ENCODE measurements around the gene CHST13.

CHST13 gene

DNA sequence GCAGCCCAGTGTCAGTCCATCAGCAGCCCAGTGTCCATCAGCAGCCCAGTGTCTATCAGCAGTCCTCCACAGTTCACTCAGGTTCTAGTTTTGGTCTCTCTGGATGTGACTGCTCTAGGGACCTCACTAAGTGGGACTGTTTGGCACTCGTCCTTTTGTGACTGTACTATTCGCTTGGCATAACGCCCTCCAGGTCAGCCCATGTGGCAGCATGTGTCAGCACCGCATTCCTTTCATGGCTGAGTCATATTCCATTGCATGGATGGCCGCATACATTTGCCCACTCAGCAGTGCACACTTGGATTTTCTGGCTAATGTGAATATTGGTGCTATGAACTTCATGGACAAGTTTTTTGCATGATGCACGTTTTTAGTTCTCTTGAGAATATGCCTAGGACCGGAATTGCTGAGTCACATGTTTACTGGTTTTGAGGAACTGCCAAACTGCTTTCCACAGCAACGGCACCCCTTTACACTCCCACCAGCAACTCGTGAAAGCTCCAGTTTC is 16.4 kb downstream of the CHST13 start:
- DNase-seq (ENCODE audit: low read depth in 3 of 3) = no peak

DNA sequence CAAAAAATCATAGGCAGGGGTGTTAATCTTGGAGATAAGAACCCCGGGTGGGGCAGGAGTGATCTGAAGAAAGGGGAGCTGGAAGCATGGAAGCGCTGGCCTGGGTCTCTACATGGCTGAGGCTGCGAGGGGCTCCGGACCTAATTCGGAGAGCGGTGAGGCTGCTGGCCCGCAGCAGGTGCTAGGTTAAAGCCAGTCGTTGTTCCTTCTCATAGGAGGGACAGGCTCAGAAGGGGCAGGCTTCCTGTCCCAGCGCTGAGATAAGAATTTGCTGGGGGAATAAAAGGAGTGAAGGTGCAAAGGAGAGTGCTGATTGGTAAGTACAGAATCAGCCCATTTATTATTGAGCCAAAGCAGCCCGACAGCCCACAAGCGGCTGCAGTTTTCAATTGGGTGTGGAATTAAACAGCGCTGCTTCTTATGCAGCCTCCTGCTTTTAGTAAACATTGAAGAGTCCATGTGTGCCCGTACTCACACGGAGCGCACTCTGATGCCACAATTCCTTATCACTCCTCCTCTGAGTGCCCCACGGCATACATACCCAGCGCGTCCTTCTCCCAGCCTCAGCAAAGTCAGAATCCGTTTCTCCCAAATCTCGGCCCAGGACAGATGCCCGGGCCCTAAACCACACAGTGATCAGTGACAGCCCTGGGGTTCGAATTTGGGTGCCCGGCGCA is 17.1 kb downstream of the CHST13 start:
- DNase-seq (ENCODE audit: low read depth in 3 of 3) = no peak

DNA sequence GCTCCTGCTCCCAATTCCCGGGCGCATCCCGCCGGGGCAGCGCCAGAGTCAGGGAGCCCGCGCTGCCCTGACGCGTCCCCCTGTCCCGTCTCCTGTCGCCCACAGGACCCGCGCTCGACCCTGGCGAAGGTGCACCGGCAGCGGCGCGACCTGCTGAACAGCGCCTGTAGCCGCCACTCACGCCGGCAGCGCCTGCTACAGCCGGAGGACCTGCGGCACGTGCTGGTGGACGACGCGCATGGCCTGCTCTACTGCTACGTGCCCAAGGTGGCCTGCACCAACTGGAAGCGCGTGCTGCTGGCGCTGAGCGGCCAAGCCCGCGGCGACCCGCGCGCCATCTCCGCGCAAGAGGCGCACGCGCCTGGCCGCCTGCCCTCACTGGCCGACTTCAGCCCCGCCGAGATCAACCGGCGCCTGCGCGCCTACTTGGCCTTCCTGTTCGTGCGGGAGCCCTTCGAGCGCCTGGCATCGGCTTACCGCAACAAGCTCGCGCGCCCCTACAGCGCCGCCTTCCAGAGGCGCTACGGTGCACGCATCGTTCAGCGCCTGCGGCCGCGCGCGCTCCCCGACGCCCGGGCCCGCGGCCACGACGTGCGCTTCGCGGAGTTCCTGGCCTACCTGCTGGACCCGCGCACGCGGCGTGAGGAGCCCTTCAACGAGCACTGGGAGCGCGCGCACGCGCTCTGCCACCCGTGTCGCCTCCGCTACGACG is 17.8 kb downstream of the CHST13 start:
- DNase-seq (ENCODE audit: low read depth in 3 of 3) = no peak

DNA sequence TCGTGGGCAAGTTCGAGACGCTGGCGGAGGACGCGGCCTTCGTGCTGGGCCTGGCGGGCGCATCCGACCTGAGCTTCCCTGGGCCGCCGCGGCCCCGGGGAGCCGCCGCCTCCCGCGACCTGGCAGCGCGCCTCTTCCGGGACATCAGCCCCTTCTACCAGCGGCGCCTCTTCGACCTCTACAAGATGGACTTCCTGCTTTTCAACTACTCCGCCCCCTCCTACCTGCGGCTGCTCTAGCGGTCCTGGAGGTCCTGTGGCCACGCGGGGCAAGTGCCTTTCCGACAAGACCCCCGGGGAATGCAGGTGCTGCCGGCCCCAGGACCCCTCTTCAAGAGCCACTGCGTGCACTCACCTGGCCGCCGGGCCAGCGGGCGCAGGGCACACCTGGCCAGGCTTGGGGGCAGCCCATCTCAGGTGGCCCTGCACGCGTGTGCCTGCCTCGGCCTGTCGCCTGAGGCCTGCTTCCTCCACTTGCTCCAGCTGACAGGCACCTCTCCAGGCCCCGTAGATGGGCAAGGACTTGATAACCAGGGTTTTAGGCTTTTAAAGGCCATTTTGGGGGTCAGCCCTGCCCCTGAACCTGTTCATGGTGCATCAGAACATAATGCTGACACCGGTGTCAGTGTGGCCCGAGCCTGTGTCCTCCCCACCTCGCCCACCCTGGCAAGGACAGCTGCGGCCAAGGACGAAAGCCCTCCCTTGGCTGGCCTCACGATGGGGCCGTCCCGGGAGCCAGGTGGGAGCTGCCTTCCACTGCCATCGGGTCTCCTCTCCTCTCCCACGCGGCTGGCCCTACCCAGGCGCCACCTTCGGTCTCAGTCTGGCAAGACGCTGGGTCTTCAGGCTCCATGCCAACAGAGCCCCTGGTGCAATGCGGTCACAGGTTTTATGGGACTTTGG is 18.6 kb downstream of the CHST13 start:
- no peak for DNase-seq (ENCODE audit: low read depth in 3 of 3)

DNA sequence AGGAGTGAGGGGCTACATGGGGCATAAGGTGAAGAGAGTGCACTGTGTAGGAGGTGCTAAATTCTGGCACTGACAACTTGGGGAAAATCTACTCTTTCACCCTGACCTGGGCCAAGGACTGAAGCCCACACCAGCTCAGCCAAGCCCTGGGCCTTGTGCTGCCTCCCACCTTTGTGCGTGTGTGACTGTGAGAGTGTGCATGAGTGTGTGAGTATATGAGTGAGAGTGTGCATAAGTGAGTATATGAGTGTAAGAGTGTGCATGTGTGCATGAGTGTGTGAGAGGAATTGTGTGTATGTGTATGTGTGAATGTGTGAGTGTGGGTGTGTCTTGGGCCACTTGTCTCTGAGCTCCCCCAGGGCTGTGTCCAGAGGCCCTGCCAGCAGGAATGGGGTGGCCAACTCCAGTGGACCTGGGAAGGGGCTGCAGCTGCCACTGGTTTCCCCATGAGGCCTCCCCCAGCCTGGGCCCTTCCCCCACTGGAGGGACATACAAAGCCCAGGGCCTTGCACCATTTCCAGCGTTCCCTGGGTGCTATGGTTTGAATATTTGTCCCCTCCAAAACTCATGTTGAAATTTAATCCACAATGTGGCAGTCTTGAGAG is 19.6 kb downstream of the CHST13 start:
- DNase-seq (ENCODE audit: low read depth in 3 of 3) = no peak

DNA sequence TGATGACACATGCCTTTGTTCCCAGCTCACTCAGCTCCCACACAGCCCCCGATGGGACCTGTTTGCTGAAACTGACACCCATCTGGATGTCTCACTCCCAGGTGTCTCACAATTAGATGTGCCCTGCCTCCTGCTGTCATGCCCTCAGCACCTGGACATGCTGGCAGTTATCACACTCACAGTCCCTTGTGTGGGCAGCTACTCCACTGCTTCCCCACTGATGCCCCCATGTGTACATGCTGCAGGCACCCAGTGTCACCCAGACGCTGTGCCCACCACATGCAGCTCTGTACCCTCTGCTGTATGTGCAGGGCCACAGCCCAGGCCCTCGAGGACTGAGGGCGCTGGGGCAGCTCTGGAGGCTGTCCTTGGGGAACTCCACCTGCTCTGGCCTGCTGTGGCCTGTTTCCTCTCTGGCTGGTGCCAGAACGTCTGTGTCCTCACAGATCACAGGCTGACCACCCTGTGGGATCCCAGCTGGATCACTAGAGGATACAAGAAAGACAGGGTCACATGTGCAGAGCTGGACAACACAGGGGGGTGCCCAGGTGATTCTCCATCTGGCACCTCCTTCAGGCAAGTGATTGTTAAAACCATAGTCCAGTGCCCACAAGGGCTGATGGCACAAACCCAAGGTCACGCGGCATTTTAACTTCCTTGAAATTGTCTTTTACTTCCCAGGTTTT is 20.8 kb downstream of the CHST13 start:
- DNase-seq (ENCODE audit: low read depth in 3 of 3) = no peak

DNA sequence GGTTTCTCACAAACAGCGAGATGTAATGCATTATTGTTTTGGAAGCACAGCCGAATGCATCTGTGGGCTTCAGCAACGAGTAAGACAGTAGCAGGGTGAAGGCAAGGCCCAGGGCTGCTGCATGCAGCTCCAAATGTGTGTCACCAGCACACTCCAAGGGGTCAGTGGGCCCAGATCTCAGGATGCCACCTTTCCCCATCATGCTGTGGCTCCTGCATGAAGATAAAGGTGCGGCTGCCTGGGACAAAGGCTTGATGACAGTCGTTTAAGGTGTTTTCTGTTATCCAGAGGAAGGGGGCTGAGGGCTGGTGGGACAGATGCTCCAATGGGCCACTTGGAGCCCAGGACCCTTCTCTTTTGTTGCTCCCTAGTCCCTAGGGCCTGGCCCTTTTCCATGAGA is 21.6 kb downstream of the CHST13 start:
- DNase-seq (ENCODE audit: low read depth in 3 of 3) = no peak

DNA sequence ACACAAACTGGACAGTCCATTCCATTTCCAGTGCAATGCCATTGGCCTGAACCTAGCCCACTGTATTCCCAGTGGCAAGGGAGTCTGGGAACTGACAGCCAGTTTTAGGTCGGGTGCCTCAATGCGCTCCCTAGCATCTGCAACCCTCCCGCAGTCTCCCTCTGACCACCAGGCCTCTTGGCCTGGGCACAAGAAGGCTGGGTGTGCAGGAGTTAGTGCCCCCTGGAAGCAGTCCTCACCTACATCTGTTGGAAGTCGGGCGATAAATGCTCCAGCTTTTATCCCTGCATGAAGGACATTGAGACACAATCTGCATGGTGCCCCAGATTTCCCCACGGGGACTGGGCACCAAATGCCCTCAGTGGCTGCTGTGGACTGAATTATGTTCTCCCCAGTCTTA is 22.1 kb downstream of the CHST13 start:
- no peak for DNase-seq (ENCODE audit: low read depth in 3 of 3)

DNA sequence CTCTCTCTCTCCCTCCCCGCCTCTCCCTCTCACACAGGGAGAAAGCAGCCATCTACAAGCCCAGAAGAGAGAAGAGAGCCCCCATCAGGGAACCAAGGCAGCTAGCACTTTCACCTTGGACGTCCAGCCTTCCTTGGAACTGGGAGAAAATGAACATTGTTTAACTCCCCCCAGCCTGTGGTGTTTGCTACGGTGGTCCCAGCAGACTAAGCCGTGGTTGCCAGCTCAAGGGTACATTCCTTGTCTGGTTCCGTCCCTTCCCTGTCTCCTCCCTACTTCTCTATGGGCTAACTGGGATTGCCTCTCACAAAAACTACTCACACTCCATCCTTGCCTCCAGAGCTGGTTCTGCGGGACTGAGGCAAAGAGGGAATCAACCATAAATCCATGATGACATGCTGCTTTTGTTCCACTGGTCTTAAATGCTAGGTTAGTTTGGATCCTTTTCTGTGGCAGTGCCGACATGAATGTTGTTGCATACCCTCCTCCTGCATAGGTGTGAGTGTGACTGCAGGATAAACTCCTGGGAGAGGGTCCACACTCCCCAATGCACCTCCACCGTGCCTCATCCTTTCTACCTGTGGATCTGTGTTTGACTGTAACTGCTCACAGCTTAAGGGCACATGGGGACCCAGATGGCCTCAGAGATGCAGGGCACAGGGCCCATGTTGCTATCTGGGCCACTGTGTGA is 22.7 kb downstream of the CHST13 start:
- DNase-seq (ENCODE audit: low read depth in 3 of 3) = no peak

DNA sequence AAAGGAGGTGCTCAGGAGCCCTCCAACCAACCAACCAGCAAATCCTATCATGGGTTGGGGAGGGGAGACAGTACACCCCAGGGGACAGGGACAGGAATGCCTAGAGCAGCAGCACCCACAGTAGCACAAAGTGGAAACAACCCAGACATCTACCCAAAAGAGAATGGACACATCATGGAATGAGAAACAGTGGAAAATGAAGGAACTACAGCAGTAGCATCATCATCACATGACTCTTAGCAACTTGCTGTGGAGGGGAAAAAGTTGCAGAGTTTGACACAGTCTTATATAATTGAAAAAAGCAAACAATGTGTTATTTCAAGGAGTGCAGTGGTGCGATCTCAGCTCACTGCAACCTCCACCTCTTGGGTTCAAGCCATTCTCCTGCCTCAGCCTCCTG is 23.8 kb downstream of the CHST13 start:
- no peak for DNase-seq (ENCODE audit: low read depth in 3 of 3)

DNA sequence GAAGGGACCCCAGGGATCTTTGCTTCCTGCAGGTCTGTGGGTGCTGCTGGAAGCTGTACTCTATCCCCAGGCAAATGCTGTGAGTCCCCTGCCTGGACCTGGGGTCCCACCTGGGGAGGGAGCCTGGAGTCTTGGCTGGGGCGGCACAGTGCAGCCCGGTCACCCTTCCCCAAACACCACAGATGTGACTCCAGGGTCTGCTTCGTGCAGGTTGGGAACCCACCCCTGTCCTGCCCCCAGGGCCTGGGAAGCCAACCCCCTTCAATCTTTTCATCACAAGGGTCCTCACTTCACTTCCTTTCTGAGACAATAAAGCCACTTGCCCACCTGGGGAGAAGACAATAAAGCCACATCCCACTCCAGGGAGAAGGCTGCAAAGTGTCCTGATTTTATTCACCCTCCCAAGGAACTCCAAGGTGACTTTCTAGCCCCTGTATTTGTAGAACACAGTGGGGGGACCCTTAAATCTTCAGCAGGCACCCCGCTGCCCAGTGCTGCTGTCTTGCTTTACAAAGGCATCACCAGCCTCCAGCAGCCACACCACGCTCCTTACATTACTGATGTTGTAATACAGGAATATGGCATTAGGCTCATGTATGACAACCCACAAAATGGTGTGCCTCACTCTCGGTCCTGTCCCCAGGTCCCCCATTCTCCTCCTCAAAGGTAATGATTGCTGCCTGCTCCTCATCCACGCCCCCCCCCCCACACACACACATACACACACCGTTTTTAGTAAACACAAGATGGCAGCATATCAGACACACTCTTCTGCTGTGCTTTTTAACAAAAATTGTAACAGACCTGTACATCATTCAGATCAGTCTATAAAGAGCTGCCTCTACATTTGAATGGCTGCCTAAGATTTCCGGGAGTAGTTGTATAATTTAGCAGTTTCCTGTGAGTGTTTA is 24.9 kb downstream of the CHST13 start:
- DNase-seq (ENCODE audit: low read depth in 3 of 3) = no peak

DNA sequence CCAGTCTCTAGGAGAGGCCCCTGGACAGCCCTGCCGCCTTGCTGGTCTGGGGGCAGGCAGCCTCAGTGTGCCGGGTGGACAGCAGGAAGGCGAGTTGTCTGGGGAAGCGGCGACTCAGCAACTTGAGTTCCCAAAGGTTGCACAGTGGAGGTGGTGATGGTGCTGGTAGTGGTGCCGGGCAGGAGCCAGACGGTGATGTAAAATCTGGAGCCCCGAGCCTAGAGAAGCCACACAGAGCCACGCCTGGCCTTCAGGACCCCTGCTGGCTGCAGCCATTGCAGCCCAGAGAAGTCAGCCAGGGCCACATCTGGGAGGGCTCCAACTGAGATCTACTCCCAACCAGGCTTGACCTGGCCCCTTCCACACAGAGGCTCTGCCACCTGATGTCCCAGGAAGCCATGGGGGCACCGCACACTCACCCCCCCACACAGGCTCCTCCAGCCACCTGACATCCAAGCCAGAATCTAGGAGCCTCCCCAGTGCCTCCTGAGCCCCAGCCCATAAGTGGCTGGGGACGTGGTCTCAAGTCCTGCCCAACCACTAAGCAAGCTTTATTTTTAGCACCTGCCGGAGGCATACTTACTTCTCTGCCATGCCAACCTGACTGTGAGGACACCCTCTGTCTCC is 26.0 kb downstream of the CHST13 start:
- DNase-seq (ENCODE audit: low read depth in 3 of 3) = no peak

DNA sequence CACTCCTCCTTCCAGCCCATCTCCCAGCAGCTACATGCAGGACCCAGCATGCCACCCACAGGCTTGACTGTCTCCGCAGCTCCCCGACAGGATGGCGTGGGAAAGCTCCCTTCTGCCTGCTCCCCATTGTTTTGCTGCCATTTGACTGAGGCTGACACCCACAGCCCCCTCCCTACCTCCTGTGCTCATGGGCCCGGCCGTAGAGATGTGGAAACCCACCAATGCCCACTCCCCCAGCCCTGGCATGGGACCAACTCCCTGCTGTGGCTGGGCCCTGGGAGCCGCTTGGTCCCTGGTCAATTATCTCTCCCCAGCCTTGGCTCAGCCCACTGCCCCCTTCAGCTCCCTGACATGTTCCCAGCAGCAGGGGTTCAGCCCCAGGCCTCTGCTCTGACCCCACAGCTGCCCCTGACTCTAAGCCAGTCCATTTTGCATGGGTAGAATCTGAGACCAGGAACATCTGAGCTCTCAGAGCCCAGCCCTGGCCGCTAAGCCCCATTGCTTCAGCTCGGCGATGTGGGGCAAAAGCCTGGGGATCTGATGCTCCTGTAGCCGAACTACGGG is 26.6 kb downstream of the CHST13 start:
- no peak for DNase-seq (ENCODE audit: low read depth in 3 of 3)

DNA sequence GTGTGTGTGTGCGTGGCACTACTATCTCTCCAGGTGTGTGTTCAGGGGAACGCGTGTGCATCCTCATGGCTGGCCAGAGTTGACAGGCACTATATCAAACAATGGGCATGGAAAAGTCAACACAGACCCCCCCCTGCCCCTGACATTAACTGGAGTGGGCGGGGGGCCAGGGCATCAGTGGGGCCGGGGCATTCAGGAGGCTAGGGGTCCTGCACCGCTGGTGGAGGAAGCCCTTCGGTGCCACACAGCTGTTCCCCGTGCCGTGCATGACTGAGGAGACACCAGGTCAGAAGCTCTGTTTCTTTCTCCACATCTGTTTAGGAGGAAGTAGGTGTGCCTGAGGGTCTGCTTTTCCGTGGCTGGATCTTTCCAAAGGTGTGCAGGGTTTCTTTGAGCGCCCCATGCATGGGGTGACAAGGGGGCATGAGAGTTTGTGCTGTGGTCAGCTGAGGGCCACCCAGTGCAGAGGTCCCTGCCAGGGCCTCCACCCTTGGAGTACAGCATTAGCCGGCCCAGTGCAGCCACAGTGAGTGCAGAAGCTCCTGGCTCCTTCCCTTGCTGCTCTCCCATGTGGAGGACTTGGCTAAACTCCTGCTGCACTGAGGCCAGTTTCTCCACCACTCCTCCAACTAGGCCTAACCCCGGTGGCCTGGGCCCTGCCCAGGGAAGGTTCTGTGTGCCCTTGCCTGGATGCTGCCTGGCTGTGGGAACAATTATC is 27.3 kb downstream of the CHST13 start:
- DNase-seq (ENCODE audit: low read depth in 3 of 3) = no peak

DNA sequence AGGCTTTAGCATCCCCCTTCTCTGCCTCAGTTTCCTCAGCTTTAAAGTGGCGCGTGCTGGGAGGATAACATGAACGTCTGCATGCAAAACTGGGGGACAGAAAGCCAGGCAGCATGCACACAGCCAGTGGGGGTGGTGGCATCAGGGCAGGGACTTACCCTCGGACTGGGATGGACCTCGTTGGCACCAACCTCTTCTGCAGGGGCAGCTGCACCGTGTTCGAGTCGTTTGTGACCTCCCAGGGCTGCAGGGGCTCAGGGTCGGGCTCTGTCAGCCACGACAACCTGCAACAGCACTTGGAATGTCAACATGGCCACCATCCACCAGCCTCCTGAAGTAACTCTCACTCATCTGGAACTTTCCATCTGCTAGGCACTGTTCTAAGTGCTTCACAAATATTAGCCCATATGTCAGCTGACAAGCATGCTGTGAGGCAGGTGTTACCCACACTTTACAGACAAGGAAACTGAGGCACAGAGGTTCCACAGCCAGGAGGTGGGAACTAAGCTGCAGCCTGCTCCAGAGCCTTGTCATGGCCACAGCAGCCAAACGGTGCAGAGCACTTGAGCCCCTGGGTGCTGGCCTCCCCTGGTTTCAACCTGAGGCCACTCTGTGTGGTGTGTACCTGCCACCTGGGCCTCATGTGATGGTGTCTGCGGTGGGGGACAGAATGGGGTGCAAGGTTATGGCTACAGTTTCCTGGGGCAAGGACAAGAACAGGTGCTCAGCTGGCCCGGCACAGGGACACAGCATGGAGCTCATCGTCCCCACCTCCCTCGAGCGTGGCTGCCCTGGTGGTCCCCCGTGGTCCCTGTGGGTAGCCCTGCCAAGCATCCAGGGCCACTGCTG is 28.1 kb downstream of the CHST13 start:
- DNase-seq (ENCODE audit: low read depth in 3 of 3) = no peak

DNA sequence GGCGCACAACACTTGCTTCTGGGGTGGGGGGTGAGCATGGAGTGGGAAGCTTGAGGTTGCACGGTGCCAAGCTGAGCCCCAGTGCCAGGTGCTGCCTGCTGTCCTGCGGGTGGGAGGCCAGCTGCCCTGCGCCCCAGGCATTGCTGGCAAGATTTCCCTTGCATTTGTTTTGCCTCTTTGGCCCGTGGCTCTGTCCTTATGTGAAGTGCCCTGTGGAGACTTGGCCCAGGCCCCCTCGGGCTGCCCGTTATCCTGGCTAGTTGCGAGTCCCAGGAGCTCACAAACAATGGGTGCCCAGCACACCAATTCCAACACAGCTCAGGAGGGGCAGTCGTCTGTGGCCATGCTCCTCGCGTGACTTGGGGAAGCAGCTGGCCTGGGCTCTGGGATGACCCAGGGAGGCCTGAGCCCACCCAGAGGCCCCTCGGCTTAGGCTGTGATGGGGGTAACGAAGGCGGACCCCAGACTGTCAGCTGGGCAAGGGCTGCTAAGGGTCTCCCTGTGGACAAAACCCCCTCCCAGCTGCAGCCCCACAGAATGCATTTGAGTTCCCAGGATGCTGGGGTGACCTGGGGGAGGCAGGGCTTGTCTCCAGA is 28.8 kb downstream of the CHST13 start:
- DNase-seq (ENCODE audit: low read depth in 3 of 3) = no peak

All from stimulated activated CD4-positive, alpha-beta T cell treated with anti-CD3 and anti-CD28 coated beads, TNF-alpha, amount 100 ng/mL, for 4 hours (primary cell).